ENCODE measurements around the gene SLC12A5.

DNA sequence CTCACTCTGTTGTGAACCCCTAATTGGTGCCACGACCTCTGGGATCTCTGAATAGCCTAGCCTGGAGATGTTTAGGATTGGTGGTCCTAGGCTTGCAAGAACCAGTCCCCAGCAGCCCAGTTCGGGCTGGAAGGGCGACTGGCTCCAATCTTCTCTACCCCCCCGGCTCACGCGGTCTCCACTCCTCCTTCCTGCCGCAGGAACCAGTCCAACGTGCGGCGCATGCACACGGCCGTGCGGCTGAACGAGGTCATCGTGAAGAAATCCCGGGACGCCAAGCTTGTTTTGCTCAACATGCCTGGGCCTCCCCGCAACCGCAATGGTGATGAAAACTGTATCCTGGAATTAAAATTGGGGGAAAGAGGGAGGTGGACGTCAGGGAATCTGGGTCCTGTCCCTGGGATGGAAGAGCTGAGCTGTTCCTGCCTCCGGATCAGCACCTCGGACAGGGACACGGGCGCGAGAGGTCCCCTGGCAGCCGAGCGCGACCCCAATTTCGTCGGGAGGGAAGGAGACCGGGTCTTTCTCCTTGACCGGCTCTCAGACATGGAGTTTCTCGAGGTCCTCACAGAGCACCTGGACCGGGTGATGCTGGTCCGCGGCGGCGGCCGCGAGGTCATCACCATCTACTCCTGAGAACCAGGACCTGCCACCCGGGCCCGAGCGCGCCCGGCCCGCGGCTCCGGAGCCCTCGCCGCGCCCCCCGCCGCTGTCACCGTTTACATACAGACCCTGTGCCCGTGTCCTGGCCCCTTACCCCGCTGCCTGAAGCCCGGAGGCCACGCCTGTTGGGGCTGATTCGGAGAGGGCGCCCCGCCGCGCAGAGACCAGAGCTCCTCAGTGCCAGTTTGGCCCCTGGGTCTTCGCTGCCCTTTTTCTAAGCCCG is 28.2 kb downstream of the SLC12A5 start:
- TF ChIP-seq, protein P1, sequence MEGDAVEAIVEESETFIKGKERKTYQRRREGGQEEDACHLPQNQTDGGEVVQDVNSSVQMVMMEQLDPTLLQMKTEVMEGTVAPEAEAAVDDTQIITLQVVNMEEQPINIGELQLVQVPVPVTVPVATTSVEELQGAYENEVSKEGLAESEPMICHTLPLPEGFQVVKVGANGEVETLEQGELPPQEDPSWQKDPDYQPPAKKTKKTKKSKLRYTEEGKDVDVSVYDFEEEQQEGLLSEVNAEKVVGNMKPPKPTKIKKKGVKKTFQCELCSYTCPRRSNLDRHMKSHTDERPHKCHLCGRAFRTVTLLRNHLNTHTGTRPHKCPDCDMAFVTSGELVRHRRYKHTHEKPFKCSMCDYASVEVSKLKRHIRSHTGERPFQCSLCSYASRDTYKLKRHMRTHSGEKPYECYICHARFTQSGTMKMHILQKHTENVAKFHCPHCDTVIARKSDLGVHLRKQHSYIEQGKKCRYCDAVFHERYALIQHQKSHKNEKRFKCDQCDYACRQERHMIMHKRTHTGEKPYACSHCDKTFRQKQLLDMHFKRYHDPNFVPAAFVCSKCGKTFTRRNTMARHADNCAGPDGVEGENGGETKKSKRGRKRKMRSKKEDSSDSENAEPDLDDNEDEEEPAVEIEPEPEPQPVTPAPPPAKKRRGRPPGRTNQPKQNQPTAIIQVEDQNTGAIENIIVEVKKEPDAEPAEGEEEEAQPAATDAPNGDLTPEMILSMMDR (IDR thresholded peaks at IDR 0.05; ENCODE audit: low read length), result no peak
- TF ChIP-seq EZH2 (optimal IDR thresholded peaks at IDR 0.05; ENCODE audit: low read depth, low read length) (no peak), EZH2phosphoT487 (IDR thresholded peaks at IDR 0.05; ENCODE audit: low read length) (no peak)
